Left cardiac atrium (tissue), 4 donors: ENCODE results near the gene LALBA. TPM values are rescaled to one million over a fixed set of nuclear protein-coding genes. Genes with fewer than 3 reads are reported as not detected.
"Not testable (repeated sequence)": the region's sequence is repeated elsewhere in the genome, so short reads cannot be mapped to it uniquely, and the experiment has no call there.

Experiments used
- ATAC-seq, 2 donors: fragments of 200-7000 bp; cut with Tn5 transposase; one replicate each; pipeline ENCODE4 v1.9.1; 2020; ENCODE audit warnings: mild to moderate bottlenecking in 2 of 2, moderate library complexity in 2 of 2
- DNase-seq: peaks from one replicate; pipeline ENCODE4 v3.0.0-alpha.2; 2020
- intact Hi-C, 2 donors: fragments of 100-400 bp; cut with DNase I; formaldehyde crosslinking; loops; one replicate each; pipeline versions ENCODE4 v1.14.1 to v1.15.1; 2022 to 2023
- long read RNA-seq: library from polyadenylated mRNA; unstranded; transcript quantifications from one replicate; pipeline ENCODE4 v2.0.0, GENCODE V29; 2021
- total RNA-seq, 2 donors: library from RNA; stranded (reverse); fragmentation: NEBNext Ultra II Directional; extraction: Animal tissue kit (Norgen Biotek cat#: 25700); gene quantifications; one replicate each; pipeline ENCODE4 v1.2.1, GENCODE V29; 2021
- donor health status: DM: no; HTN: yes; CAD: no.
- donor health status: DM: no; HTN: yes; CAD: no; lungs with severe emphysema.
- donor health status: DM: yes; HTN: yes; CAD: no.
- donor health status: Dilated cardiomyopathy.

Gene LALBA
- not detected for total RNA-seq
- long read RNA-seq, result 0 reads

GRCh38 chr12:48569946-48570345 is at the start of gene LALBA:
LALBA (minus strand) TSS chr12:48570046; CDS start chr12:48570020, 26 bp downstream.
- intact Hi-C loops, result no loop called here
- no peak for DNase-seq

GRCh38 chr12:48618541-48618940 is 48.7 kb upstream of the LALBA start:
- intact Hi-C loops, result loop anchor here in 1 of 2 donors (10.0 kb wide), 1 partner anchor 434 kb away; the partner anchor contains the start of gene CCDC184
- ATAC-seq (peak; percentile 64 to 67), DNase-seq (peak; percentile 64)

More at GRCh38 chr12:48569946-48570345, at the start of gene LALBA:
- no peak for ATAC-seq

GRCh38 chr12:48615681-48616080 is 45.8 kb upstream of the LALBA start:
- intact Hi-C loops, result loop anchor here in 1 of 2 donors (10.0 kb wide), 1 partner anchor 431 kb away; the partner anchor contains the start of gene CCDC184
- no peak for ATAC-seq

GRCh38 chr12:48613321-48613720 is 43.5 kb upstream of the LALBA start:
- ATAC-seq (no peak), DNase-seq (no peak)
- intact Hi-C loops, result loop anchor here in 1 of 2 donors (10.0 kb wide), 1 partner anchor 429 kb away; the partner anchor contains the start of gene CCDC184

More at GRCh38 chr12:48615681-48616080, 45.8 kb upstream of the LALBA start:
- DNase-seq, result no peak

- no peak for DNase-seq
- intact Hi-C loops, result no loop called here
- no peak for ATAC-seq
These were observed 32.5 kb upstream of the LALBA start for GRCh38 chr12:48602192-48602989.

GRCh38 chr12:48601013-48601756 is 31.3 kb upstream of the LALBA start:
- ATAC-seq (no peak), DNase-seq (no peak)
- intact Hi-C loops, result no loop called here

- intact Hi-C loops, result no loop called here
- ATAC-seq (no peak), DNase-seq (no peak)
These were observed 30.7 kb upstream of the LALBA start for GRCh38 chr12:48600552-48600951.

- intact Hi-C loops, result no loop called here
- ATAC-seq (no peak), DNase-seq (no peak)
These were observed 22.8 kb upstream of the LALBA start for GRCh38 chr12:48592591-48593086.

- no peak for DNase-seq
- intact Hi-C loops, result no loop called here
- no peak for ATAC-seq
These were observed 16.5 kb upstream of the LALBA start for GRCh38 chr12:48586361-48586760.

- no peak for DNase-seq
- no peak for ATAC-seq
- intact Hi-C loops, result no loop called here
These were observed 13.9 kb upstream of the LALBA start for GRCh38 chr12:48583728-48584127.

GRCh38 chr12:48580831-48581230 is 11.0 kb upstream of the LALBA start:
- intact Hi-C loops, result no loop called here
- ATAC-seq (no peak), DNase-seq (no peak)

- ATAC-seq, result no peak
- no peak for DNase-seq
- intact Hi-C loops, result no loop called here
These were observed 2.5 kb upstream of the LALBA start for GRCh38 chr12:48572326-48572725.

GRCh38 chr12:48567731-48568130 is 2.1 kb downstream of the LALBA start:
- intact Hi-C loops, result no loop called here
- no peak for ATAC-seq
- DNase-seq, result no peak

- ATAC-seq (no peak), DNase-seq (no peak)
- intact Hi-C loops, result no loop called here
These were observed 11.9 kb downstream of the LALBA start for GRCh38 chr12:48557919-48558318.

- intact Hi-C loops, result no loop called here
- no peak for ATAC-seq
- DNase-seq, result no peak
These were observed 13.2 kb downstream of the LALBA start for GRCh38 chr12:48556631-48557030.

GRCh38 chr12:48553666-48554343 is 16.0 kb downstream of the LALBA start:
- intact Hi-C loops, DNase-seq, ATAC-seq: not testable (repeated sequence)

GRCh38 chr12:48551636-48552035 is 18.2 kb downstream of the LALBA start:
- intact Hi-C loops, DNase-seq, ATAC-seq: not testable (repeated sequence)

GRCh38 chr12:48547012-48547411 is 22.8 kb downstream of the LALBA start:
- ATAC-seq, DNase-seq, intact Hi-C loops: not testable (repeated sequence)

- ATAC-seq (no peak), DNase-seq (no peak)
- intact Hi-C loops, result no loop called here
These were observed 23.9 kb downstream of the LALBA start for GRCh38 chr12:48545833-48546469.
